GM18517 (cell line): ENCODE data around the gene TACC3.

Source experiments
- ATAC-seq: cut with Tn5 transposase; IDR thresholded peaks from one replicate; pipeline ENCODE4 v1.9.1; 2021; ENCODE audit warnings: mild to moderate bottlenecking, moderate library complexity; ENCODE audit not compliant: unreplicated experiment

Gene TACC3

DNA sequence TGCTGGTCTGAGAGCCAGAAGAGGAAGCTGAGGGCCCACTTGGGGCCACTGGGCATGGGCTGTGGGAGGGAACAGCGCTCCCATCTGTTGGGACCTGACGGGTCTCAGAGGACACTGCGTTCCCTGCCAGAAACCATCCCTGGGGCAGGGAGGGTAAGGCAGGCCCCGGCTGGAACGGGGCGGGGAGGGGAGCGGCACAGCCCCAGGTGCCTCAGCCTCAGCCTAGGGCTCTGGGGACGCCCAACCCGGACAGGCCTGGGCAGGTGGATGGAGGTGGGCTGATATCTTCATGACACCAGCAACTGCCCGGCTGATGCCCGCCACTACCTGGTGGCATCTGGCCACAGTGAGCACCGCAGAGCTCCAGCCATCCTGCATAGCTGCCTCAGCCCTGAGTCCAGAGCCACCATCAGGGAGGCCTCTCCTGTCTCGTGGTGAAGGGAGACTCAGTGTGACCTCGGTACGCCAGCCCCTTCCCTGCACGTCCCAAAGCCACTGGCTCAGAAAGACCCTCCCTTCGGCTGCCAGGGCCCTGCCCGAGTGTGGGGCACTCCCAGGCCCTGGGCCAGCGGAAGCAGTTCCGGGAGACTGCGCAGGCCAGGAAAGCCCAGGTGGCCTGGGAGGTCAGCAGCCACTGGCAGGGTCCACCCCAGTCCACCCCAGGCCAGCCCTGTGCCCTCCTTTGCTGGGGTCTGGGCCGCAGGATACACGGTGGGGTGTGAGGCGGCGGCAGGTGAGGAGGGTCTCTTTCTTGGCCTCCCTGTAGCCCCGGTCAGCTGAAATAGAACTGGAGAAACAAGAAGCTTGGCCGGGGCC lies 37.2 kb downstream of the TACC3 start:
- no peak for ATAC-seq

DNA sequence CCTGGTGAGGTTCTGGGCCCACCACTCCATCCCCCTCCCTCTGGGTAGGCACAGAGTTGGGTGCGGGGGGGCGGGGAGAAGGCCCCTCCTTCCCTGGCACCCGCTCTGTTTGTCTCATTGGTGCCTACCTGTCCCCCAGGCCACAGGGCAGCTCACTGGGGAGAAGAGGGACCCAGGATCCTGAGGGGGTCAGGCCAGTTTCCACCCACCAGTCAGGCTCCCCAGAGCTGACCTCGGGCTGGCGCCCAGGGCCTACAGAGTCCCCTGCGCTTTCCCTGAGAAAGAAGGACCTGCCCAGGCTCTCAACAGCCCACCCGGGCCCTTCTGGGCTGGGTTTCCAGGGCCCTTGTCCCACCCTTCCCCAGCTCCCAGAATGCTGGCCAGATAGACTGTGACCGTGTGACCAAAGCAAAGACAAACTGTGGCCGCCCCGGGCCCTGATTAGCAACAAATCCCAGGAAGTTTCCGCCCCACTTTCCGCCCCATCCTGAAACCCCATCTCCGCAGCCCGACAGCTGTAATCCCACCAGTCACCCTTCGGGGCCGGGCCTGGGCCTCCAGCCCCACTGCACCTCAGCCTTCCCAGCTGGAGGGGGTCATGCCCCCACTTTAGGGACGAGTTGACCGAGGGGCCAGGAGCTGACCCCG lies 38.0 kb downstream of the TACC3 start:
- ATAC-seq = no peak

DNA sequence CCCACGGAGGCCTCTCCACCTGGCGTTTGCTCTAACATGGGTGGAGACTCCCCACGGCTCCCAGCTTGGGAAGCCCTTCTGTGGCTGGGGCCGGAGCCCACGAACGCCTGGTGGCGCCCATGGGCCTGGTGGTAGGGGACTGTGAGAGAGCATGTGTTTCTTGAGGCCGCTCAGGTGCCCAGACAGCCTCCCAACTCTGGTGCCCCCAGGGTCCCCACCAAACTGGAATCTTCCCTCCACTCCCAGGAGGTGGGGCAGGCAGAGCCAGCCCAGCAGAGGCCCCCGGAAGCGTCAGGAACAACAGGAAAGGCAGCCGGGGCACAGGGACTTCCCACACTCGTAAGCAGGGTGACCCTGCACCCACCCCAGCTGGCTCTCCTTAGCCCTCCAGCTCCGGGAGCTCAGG lies 38.5 kb downstream of the TACC3 start:
- ATAC-seq = no peak

DNA sequence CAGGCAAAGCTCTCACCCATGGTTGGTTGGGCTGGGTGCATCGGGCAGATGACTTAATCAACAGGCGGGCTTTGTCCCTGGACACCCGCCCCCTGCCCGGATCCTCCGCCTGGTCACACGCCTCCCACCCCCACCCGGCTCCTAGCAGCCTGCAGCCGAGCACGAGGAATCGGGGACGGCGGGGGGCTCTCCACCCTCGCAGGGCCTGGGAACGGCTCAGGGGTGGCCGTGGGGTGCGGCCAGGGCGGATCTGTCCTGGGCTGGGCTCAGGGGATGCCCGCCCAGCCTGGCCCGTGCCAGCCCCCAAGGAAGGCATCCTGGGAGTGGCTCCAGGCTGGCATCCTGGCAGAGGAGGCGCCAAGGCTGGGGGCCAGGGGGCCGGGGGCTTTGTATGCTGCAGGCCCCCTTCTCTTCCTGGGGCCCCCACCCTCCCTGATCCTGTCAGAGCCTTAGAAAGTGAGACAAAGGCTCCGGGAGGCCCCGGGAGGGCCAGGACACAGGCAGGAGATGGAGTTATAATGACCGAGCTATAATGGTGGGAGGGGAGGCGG lies 39.3 kb downstream of the TACC3 start:
- ATAC-seq = no peak

DNA sequence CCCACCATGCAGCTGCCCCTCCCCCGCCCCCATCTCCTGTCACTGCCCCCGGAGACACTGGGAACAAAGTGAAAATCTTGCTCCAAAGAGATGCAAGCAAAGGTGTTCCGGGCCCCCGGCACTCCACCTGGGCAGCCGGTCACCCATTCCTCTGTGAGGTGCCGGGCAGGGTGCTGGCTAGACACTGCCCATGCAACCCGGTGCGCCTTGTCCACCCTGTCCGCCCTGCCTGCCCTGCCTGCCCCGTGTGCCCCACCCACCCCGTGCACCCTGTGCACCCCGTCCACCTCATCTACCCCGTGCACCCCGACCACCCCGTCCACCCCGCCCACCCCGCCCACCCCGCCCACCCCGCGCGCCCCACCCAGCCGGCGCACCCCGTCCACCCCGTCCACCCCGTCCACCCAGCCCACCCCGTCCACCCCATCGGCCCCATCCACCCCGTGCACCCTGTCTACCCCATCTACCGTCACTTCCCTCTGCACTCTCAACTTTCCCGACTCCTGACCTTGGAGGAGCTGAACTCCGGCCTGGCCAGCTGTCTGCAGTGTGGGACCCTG lies 39.9 kb downstream of the TACC3 start:
- ATAC-seq = no peak

DNA sequence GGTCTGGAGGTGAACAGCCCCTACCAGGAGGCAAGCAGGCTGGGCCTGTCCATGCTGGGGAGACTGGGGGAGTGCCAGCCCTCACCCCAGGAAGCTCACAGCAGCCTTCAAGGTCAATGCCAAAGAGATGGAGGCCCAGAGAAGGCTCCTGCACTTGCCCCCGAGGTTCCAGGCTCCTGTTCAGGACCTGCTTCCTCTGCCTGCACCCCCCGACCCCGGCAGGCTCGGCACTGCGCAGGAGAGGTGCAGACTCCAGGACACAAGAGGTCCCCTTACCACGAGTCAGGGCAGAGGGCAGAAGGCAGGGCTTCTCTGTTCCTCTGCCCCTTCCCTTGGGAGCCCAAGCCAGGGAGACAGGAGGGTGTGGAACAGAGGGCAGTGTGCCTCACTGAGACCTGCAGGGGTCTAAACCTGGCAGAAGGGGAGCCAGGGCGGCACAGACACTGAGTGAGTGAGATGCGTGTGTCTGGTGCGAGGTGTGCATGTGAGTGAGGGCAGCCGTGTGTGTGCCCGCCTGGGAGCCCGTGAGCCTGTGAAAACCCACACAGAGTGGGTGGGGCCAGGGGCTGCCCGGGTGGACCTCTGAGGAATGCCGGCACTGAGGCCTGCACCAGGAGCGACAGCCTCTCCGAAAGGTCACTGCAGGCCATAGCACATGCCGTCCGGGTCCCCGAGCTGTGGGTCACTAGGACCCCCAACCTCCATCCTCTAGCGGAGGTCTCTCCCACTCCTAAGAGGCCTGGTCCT lies 41.1 kb downstream of the TACC3 start:
- no peak for ATAC-seq

DNA sequence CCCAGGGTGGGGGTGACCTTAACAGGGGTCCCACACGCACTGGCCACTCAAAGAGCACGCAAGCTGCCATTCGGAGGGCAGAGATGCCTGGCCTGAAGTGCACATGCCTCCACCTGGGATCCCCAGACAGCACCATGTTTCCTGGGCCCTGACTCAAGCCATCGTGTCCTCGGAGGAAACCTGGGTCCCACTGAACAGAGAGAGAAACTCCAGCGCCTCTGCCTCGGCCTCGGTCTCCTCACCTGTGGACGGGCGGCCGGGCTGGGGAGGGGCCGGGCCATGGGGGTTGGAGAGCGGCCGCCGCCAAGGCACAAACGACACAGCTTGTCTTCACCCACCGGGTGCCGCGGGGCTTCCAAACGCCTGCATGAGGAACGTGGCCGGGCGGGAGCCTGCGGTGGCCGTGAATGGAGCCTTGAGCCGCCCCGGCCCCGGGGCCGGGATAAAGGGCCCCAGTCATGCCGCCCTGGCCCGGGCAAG lies 41.8 kb downstream of the TACC3 start:
- ATAC-seq = no peak

DNA sequence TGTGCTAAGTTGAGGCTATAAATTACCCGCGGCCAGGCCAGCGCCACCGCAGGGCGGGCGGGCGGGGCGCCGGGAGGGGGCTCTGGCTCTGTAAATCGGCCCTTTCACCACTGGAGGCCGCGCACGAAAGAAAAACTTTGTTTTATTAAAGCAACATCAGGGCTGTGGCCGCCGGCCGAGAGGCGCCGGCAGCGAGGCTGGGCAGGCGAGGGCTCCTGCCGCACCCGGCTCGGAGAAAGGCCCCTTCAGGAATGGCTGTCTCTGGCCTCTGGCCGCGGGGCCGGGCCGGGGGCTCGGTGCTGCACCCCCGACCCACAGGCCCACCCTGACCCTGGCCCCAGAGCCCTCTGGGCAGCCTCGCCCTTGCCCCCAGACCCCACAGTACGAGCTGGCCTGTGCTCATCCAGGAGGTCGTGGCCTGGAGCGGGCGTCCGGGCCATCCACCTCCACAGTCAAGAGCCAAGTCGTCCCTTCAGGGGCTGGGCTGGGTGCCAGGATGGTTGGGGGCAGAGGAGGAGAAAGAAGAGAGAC lies 42.3 kb downstream of the TACC3 start:
- ATAC-seq = no peak

DNA sequence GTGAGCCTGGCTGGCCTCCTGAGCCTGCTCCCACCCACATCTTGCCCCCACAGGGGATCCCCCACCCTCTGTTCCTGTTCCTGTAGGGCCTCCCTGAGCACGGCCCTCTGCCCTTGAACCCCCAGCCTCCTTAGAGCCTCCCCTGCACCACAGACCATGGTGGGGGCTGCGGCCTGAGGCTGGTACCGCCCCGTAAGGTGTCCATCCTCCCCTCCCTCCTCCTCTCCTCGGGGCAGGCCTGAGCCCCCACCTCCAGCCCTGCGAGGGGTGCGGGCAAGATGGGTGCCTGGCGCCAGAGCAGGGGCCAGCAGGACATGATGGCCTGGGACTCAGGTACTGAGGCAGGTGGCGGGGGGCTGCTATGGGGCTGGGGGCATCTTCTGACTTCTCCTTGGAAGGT lies 43.3 kb downstream of the TACC3 start:
- no peak for ATAC-seq

DNA sequence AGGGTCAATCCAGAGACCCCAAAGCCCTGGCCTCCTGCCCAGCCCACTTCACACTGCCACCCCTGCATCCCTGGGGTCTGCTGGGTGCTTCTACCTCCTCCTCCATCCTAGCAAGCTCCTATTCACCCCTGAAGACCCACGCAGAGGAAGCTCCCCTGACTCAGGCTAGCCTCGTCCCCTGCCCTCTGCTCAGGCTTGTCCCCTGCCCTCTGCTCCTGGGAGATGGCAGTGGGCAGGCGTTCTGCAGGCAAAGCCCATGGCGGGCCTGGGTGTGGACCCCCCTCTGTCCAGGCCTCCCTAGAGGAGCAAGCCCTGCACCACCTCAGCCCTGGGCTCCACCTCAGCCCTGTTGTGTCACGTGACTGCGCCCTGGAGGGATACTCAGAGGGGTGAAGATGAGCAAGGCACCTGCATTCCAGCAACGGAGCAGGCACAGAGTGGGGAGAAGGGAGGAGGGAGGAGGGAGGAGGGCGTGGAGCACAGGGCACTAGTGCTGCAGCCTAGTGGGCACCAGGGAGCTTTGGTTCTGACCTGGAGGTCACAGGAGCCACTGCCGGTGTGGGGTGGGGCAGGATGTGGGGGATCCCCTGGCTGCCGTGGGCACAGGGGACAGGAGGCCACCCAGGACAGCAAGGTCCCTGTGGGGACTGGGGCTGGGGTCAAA lies 44.2 kb downstream of the TACC3 start:
- no peak for ATAC-seq

DNA sequence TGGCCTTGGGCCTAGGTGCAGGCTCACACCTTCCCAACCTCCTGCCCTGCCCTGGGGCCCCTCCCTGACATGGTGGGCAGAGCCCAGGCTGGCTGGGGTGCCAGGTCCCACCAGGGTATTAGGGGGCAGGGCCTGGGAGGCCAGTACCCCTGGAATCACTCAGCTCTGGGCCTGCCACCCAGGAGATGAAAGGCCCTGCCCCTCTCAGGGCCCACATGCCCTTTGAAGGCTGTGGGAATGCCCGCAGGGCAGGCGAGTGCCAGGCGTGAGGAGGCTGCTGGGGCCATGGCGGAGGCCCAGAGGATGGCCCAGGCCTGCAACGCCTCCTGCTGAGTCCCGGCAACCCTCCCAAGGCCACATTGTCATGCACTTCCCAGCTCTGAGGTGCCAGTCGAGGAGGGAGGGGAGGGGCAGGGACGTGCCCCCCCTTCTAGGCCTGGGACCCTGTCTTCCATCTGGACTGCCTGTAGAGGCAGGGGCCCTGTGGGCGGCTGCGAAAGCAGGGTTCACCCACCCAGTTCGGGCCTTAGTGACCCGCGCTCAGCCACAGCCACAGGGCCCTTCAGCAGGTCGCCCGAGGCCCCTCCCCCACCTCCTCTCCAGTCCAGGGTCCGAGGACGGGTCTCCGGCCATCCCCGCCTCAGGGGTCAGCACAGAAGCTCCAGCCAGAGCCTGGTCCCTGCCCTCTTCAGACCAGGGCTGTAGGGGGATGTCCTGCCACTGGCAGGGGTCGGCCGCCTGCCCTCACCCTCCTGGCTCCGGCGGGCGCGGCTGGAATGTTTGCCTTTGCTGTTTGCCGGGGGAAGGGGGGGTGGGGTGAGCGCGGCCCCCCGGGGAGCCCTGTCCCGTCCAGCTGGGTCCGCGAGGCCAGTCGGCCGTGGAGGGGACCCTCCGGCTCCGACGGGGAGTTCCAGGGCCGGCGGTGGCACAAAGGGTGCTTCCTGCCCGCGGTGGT lies 45.1 kb downstream of the TACC3 start:
- no peak for ATAC-seq

DNA sequence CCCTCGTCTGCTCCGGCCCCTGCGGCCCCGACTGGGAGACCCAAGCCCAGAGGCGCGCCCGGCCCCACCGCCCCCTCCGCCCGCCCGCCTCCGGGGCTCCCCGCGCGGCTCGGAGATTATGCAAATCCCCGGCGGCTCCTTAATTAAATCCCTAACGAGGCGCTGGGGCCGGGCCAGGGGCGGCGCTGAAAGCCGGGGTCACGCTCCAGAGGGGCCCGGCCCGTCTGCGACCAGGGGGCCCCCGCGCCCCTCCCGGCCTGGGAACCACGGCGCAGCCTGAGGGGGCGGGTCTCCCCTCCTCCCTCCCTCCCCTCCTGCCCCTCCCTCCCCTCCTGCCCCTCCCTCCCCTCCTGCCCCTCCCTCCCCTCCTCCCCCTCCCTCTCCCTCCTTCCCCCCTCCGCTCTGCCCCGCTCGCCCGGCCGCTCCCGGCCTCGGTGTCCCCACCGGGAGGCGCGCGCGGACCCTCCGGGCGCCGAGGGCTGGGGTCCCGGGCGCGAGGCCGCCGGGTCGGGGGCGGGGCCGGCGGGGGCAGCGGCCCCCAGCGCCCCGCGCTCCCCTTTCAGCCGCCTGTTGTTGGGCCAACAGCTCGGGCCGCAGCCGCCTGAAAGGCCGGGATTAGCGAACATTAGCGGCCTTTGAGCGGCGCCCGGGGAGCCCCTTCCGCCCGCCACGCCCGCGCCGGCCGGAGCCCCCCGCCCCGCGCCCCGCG lies 45.9 kb downstream of the TACC3 start:
- ATAC-seq = no peak

DNA sequence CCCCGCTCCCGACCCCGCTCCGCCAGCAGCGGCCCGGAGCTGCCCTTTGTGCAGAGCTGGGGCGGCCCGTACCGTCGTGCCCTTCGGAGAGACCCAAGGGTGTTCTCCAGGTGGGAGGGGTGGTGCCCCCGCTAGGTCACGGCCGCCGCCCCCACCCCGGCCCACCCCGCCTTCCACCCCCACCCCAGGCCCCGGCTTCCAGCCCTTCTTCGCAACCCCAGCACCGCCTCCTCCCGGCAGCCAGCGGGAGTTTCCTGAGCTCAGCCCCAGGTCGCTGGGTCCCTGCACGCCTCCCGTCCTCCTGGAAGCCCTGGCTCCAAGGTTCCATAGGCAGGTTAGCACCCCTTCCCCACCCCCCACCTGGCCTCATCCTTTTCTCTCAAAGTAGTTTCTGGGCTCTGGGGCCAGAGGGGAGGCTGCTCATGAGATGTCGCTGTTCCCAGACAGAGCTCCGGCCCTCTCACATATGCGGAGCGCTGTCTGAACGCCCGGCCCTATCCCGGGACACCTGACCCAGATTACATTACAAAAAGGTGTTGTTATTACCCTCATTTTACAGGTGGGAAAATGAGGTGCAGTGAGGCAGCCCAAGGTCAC lies 46.5 kb downstream of the TACC3 start:
- no peak for ATAC-seq

DNA sequence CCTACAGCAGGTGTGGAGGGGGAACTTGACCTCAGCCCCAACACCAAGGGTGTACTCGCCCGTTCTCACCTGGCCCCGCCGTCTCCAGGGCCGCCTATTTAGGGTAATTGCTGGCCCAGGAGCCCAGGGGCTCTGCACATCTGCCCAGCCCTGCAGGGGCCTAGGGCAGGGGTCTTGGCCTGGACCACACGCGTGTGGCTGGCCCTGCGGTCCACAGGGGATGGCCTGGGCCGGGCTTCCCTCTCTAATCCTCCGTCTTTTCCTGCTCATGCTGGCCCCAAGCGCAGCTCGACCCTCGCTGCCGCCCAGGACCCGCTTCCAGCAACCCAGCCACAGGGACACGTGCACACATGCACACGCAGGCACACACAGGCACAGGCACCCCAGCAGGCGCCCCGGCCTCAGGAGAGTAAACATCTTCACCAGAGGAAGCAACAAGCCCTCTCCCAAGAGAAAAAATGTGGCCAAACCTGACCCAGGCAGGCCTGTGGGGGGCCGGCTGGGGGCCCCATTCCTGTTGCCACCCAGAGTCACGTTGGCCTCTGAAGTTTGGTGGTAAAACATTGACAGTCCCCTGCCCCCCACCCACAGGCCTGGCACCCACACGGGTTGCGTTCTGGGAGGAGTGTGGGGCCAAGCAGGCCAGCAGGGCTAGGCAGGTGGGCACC lies 47.2 kb downstream of the TACC3 start:
- ATAC-seq = no peak

DNA sequence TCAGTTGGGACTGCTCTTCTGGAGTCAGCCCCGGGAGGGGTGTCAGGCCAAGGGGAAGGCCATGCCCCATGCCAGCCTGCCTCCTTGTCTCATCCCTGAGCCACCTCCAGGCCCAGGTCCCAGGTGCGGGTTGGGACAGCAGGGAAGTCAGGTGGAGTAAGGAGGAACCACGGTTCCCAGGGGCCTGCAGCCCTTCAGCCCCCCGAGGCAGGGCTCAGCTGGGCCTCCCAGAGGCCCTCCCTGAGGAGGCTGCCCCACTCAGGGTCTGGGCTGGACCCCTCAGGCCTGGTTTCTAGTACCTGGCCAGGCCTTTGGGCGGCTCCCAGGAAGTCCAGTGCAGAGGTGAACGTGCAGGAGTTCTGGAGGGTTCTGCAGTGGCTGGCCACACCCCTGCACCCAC lies 48.4 kb downstream of the TACC3 start:
- ATAC-seq = no peak

DNA sequence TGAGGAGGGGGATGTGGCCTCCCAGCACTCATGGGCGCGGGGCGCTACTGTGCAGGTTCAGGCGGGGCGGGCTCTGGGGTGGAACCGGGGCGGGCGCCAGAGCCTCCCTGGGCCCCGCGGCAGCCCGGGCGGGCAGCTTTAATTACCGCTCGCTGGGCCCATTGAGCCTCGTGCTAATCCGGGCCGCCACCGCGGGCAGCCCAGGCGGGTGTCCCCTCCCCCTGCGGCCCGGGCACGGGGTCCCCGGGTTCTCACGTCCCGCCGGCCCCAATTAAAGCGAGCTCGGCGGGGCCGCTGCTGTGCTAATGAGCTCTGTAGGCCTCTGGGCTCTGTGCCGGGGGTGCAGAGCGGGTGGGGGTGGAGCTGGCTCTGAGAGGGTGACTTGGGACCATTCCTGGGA lies 48.9 kb downstream of the TACC3 start:
- ATAC-seq = no peak

DNA sequence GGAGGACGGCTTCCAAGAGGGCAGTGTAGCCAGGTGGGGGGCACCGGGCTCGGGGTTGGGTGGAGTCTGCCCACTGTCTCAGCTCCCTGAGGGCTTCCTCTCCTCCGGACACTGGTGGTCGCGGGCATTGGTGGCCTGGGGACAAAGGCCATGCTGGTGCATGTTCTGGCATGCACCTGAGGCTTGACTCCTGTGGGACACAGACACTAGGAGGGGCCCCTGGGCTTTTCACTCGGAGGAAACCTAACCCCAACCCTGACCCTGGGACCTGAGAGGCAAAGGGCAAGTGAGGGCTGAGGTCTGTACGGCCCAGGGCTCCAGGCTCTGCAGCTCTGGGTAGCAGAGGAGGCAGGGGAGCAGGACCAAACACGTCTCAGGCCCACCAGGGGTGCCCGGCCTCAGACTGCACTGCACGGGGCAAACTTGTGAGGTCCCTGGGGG lies 49.5 kb downstream of the TACC3 start:
- ATAC-seq = no peak
